ENCODE results near the gene THOC6. TPM values are rescaled to one million over a fixed set of nuclear protein-coding genes. Genes with fewer than 3 reads are reported as not detected.

The THOC6 gene
- total and polyA plus RNA-seq, 9 of the 15 experiments (the other 6 are each of a cell fraction or from before 2014, with no cell fraction given), result 2.5 to 65.4 (median 42.3) TPM

GRCh38 chr16:3019594-3020246 is 4.1 kb upstream of the THOC6 start (continued):
- TF ChIP-seq TFE3 (CRISPR knock-in tag; IDR thresholded peaks at IDR 0.05), result no peak
- TF ChIP-seq ZNF121 (CRISPR knock-in tag; conservative IDR thresholded peaks at IDR 0.05), result no peak
- 0 out of 2 replicates have a peak, but pooled peaks have one; percentile 20 for TF ChIP-seq SP1 (CRISPR knock-in tag; IDR thresholded peaks at IDR 0.05)
- TF ChIP-seq CBFA2T3 (IDR thresholded peaks at IDR 0.05), result no peak; the same call in 1 of the 2 replicates
- no peak for TF ChIP-seq ILF3 (IDR thresholded peaks at IDR 0.05; ENCODE audit: borderline replicate concordance)
- no peak for TF ChIP-seq TSC22D4 (tag; IDR thresholded peaks at IDR 0.05)
- TF ChIP-seq SREBF1 (IDR thresholded peaks at IDR 0.05; ENCODE audit: borderline replicate concordance, low read depth, low read length), result no peak
- TF ChIP-seq FOXM1 (IDR thresholded peaks at IDR 0.05; ENCODE audit: low read depth), result no peak
- no peak for TF ChIP-seq FOXM1 (CRISPR knock-in tag; IDR thresholded peaks at IDR 0.05; ENCODE audit: low read depth)
- no peak for TF ChIP-seq TFAM (CRISPR knock-in tag; conservative IDR thresholded peaks at IDR 0.05)
- TF ChIP-seq ZC3H4 (CRISPR knock-in tag; IDR thresholded peaks at IDR 0.05; ENCODE audit: borderline replicate concordance), result no peak
- TF ChIP-seq ZBTB1 (CRISPR knock-in tag; IDR thresholded peaks at IDR 0.05; ENCODE audit: borderline replicate concordance, low read depth), result no peak; the same call in 1 of the 2 replicates
- TF ChIP-seq ELF2 (CRISPR knock-in tag; IDR thresholded peaks at IDR 0.05), result no peak
- TF ChIP-seq RBM22 (IDR thresholded peaks at IDR 0.05; ENCODE audit: low read depth, low read length, poor library complexity, severe bottlenecking), result no peak
- TF ChIP-seq E2F3 (CRISPR knock-in tag; IDR thresholded peaks at IDR 0.05), result no peak
- no peak for TF ChIP-seq ZNF778 (CRISPR knock-in tag; IDR thresholded peaks at IDR 0.05)
- no peak for TF ChIP-seq RBM14 (IDR thresholded peaks at IDR 0.05; ENCODE audit: borderline replicate concordance, insufficient read depth, low read depth, low read length)
- no peak for TF ChIP-seq GTF2F1 (IDR thresholded peaks at IDR 0.05; ENCODE audit: low read depth, low read length)

Data from K562 (cell line).